HG02588 (cell line): ENCODE data around the gene COG5.

Experiments
- ATAC-seq: cut with Tn5 transposase; IDR thresholded peaks from one replicate; pipeline ENCODE4 v1.9.1; 2021; ENCODE audit warnings: mild to moderate bottlenecking, moderate library complexity; ENCODE audit not compliant: unreplicated experiment

Gene COG5

GRCh38 chr7:107464666-107465226 lies 99.0 kb downstream of the COG5 start:
- ATAC-seq = no peak

GRCh38 chr7:107463139-107464078 lies 100.3 kb downstream of the COG5 start:
- ATAC-seq = no peak

DNA sequence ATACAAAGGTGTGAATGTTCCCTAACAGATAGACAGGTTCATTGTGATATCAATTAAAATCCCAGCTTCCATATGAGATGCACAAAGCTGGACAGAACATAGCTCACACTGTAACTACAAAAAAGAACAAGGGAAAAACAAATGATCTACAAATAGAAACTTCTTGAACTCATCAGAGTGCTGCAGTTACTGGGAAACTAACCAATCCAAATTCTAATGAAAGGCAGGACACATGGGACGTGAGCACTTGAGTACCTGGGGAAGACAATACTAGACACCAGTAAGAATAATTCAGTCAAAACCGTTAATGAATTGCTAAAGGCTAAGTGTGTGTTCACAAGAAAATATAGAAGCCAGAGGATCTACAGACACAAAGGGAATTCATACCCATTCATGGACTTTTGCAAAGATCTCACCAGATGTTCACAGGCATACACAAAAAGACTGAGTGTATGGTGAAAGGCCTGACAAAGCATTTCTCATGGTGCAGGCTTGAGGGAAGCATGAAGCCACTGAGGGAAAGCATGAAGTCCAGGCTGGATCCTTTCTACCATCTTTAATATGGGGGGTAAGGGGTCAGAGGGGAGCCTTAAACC lies 101.7 kb downstream of the COG5 start:
- no peak for ATAC-seq

DNA sequence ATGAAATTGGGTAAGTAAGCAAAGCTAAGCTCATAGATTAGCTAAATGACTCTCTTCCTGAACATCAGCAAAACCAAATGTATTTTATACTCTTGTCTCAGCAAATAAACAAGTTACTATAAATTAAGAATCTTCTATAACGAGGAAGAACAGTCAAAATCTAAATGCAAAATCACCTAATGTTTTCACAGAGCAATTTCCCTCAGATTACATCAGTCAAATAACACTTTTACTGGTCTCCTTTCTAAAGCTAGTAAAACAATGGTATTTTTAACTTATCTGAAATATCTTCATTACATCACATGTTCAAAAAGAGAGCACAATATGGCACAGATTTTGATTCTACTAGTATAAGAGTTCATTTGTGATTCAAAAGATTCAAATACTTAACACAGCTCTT lies 110.3 kb downstream of the COG5 start:
- ATAC-seq = no peak

DNA sequence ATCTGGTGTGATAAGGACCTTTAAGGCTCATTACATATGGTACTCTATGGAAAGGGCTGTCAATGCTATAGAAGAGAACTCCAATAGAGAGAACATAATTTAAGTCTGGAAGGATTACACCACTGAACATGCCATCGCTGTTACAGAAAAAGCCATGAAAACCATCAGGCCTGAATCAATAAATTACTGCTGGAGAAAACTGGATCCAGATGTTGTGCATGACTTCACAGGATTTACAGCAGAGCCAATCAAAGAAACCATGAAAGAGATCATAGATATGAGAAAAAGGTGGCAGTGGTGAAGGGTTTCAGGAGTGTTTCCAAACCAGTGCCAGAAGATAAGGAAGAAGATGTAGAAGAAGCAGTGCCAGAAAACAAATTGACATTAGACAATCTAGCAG lies 112.8 kb downstream of the COG5 start:
- no peak for ATAC-seq

GRCh38 chr7:107446988-107447387 lies 116.7 kb downstream of the COG5 start:
- no peak for ATAC-seq

DNA sequence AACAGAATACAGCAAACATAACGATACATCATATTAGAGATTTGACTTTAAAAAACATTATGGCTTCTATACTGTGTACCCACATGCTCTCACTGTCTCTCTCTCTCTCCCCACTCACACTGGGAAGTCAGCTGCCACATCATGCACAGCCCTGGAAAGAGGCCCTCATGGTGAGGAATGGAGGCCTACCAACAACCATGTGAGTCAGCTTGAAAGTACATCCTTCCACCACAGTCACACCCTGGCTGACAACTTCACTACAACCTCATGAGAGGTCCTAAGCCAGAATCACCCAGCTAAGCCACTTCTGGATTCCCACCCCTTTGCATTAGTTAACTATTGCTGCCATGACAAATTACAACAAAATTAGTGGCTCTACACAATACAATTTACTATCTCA lies 117.2 kb downstream of the COG5 start:
- ATAC-seq = no peak

DNA sequence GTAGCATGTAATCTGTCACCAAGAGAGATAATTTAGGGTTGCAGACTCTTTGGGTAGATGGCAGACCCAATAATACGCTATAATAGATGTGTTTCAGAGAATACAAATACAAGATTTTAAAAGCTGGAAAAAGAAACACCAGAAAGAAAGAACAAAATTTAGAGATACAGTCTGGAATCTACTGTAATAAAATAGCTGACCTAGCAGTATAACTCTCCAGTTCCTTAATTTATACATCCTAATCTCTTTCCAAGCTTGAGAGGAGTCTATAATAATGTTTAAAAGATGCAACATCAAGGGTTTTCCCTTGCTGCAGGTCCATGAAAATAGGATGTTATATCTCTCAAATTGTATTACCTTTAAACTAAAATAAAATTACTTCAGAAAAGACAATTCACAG lies 121.0 kb downstream of the COG5 start:
- no peak for ATAC-seq

- no peak for ATAC-seq
Observed at GRCh38 chr7:107441581-107442422, 121.9 kb downstream of the COG5 start.

DNA sequence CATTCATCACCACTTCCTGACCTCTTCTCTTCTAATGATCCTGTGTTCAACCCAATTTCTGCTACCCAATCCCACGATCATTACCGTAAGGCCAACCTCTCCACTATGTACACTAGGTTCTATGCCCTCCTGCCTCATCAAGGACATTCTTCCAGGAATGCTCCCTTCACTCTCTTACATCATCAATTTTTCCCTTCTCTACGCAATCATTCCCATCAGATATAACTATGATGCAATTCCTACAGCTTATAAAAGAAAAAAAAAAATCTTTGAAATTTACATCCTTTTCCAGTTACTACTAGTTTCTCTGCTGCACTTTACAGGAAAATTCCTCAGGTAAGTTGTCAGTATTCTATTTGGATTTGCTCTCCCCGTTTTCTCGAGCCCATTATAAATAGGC lies 124.7 kb downstream of the COG5 start:
- ATAC-seq = no peak

DNA sequence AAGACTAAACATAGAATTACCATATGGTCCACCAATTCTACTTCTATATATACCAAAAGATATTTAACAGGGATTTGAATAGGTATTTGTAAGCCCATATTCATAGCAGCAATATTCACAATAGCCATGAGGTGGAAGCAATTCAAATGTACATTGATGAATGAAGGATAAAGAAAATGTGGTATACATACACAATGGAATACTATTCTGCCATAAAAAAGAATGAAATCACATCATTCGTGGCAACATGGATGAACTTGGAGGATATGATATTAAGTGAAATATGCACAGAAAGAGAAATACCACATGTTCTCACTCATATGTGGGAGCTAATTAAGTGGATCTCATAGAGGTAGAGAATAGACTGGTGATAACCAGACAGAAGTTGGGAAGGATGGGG lies 128.0 kb downstream of the COG5 start:
- ATAC-seq = no peak

- ATAC-seq = no peak
Observed at GRCh38 chr7:107432261-107432660, 131.5 kb downstream of the COG5 start.

GRCh38 chr7:107430057-107430456 lies 133.7 kb downstream of the COG5 start:
- no peak for ATAC-seq

GRCh38 chr7:107428642-107429041 lies 135.1 kb downstream of the COG5 start:
- ATAC-seq = no peak

DNA sequence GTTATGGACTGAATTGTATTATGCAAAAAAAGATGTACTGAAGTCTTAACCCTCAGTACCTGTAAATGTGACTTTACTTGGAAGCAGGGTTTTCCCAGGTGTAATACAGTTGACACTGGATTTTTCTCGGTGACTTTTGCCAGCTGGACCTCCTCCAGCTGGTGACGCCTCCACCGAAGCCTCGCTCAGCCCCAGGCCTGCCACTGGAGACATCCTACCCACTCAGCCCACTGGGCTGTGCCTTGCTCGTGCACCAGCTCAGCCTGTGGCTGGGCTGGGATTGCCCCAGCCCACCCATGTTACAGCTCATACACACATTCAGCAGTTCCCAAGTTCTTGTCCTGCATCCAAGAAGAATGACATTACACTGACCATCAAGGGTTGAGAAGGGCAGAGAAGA lies 136.3 kb downstream of the COG5 start:
- no peak for ATAC-seq

DNA sequence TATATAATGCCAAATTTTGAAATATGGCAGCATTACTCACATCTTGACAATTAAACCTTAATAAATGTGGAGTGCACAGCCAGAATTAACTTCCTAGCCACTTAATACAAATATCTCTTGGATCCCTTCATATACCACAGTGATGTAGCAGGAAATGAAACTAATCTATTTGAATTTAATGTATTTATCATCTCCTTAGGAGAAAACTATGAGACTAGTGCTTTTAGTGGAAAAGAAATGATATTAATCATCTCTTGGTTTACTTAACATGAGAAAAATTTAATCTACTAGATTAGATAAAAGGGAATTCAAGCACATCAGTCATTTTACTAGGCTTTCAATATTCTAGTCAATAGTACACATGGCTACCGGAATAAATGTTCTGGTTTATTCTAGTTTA lies 149.5 kb downstream of the COG5 start:
- no peak for ATAC-seq

DNA sequence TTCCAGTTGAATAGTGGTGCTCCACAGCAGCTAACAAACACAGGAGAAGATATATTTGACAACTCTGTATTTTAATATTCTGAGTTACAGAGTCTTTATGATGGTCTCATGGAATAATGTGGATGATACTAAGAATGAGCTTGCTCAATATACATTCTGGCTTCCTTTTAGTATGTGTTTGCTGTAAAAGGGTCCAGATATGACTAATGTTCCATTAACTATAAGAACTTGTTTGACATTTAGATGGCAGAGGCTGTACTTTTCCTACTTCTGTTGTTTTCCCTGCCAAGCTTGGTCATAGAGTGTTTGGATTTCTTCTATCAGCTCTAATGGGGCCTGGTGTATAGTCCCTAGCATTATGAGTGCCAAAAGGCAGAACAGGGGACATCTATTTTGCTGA lies 155.4 kb downstream of the COG5 start:
- no peak for ATAC-seq

GRCh38 chr7:107405559-107405958 lies 158.2 kb downstream of the COG5 start:
- no peak for ATAC-seq

- no peak for ATAC-seq
Observed at GRCh38 chr7:107404740-107405537, 158.8 kb downstream of the COG5 start.

- ATAC-seq = no peak
Observed at GRCh38 chr7:107398161-107398560, 165.6 kb downstream of the COG5 start.
